ENCODE measurements around the gene CTTN.
"Not testable (repeated sequence)": the region's sequence is repeated elsewhere in the genome, so short reads cannot be mapped to it uniquely, and the experiment has no call there.

CTTN gene

DNA sequence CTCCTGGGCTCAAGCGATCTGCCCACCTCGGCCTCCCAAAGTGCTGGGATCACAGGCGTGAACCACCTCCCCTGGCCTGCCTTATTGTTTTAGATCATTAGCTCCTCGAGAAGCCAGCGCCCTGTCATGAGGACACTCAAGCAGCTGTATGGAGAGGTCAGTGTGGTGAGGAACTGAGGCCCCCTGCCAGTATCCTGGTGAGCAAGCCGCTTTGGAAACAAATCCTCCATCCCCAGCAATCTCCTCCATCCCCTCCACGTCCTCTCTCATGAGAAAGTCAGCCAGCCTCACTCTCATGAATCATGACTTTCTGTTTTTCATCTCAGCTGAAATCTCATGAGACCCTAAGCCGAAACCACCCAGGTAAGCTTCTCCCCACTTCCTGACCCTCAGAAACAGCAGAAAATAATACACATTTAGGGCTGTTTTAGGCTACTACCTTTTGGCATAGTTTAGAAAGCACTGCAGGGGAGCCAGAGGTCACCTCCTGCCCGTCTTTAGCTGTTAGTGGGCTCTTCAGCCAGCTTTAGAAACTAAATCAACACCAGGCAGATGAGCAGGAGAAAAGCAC, 56.0 kb downstream of the CTTN start:
- DNase-seq (ENCODE audit: low read depth in 1 of 2, low spot score in 1 of 2) = no peak

DNA sequence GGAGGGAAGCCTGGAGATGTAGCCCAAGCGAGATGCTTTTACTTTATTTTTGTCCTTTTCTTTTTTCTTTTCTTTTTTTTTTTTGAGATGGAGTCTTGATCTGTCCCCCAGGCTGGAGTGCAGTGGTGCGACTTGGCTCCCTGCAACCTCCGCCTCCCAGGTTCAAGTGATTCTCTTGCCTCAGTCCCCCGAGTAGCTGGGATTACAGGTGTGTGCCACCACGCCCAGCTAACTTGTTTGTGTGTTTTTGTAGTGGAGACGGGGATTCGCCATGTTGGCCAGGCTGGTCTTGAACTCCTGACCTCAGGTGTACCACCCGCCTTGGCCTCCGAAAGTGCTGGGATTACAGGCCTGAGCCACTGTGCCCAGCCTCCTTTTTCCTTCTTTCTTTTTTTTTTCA, 56.5 kb downstream of the CTTN start:
- DNase-seq (ENCODE audit: low read depth in 1 of 2, low spot score in 1 of 2) = not testable (repeated sequence)

DNA sequence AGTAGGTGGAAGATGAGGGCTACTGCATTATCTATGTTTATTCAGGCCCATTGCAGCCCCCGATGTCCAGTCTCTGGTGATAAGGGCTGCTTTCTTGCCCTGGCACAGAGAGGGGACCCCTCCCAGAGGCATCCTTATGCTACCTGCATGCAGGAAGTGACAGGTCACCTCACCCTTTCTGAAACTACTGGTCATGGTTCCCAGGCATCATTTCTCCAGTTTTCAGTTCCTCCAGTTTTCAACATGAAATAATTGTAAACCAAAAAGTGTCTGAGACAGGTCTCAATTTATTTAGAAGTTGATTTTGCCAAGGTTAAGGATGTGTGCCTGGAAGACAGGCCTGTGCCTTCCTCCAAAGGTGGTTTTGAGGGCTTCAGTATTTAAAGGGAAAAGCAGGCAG, 57.0 kb downstream of the CTTN start:
- DNase-seq (ENCODE audit: low read depth in 1 of 2, low spot score in 1 of 2) = no peak

DNA sequence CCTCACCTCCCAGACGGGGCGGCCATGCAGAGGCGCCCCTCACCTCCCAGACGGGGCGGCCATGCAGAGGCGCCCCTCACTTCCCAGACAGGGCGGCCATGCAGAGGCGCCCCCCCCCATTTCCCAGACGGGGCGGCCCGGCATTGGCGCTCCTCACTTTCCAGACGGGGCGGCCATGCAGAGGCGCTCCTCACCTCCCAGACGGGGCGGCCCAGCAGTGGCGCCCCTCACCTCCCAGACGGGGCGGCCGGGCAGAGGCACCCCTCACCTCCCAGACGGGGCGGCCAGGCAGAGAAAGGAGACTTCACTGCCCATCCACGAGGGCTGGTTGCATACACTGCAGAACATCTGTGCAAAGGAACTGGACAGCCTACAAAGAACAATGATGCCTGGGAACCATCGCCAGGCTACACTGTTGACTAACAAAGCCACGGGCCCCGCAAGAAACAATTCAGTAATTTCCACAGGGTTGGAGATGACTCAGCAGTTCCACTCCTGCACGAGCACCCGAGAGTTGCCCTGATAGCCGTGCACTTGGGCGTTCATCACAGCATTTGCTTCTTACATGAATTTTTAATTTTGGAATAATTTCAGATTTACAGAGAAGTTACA, 58.7 kb downstream of the CTTN start:
- DNase-seq (ENCODE audit: low read depth in 1 of 2, low spot score in 1 of 2) = no peak

DNA sequence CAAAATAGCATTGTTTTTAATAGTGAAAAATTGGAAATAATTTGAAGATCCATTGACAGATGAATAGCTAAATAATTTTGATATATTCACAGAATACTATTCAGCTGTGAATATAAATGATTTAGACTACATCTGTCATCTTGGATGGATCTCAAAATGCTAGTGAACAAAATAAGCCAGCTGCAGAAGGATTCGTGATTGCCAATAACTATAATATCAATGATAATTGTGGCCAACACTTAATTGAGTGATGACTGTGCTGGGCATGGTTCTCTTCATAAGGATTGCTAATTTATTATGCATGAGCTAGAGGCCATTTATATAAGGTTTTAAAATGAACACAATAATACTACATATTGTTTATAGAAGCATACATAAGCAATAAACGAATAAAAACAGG, 60.4 kb downstream of the CTTN start:
- DNase-seq (ENCODE audit: low read depth in 1 of 2, low spot score in 1 of 2) = no peak

DNA sequence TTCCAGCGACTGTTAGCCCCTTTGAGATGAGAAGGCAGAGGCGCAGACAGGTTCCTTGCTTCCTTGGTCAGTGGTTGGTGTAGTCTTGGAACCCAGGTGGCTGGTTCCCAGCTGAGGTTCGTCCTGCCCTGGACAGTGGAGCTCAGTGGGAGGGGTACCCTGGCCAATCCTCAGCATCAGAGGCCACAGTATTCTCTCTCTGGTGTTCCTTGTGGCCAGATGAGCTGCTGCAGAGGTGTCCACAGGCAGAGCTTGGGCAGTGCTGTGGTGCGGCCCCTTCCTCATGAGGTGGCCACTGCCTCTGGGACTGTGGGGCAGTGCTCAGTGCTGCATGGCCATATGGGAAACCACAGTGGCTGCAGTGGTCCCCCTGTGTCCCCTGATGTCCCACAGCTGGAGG, 61.8 kb downstream of the CTTN start:
- no peak for DNase-seq (ENCODE audit: low read depth in 1 of 2, low spot score in 1 of 2)

DNA sequence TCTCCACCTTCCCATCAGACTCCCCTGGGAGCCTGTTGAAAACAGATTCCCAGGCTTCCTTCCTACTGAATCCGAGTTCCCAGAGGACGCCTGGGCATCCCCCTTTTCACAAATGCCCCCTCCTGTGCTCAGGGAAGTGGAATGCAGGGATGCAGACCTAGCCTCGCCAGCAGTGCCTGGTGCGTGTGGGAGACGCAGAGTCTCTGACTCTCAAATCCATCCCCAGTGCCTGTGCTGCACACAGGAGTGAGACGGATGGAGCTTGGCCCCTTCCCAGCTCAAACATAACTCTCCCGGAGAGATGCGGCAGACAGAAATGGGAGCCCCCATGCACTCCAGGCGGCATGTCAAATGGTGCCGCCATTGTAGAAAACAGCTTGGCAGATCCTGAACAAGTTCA, 62.6 kb downstream of the CTTN start:
- no peak for DNase-seq (ENCODE audit: low read depth in 1 of 2, low spot score in 1 of 2)

DNA sequence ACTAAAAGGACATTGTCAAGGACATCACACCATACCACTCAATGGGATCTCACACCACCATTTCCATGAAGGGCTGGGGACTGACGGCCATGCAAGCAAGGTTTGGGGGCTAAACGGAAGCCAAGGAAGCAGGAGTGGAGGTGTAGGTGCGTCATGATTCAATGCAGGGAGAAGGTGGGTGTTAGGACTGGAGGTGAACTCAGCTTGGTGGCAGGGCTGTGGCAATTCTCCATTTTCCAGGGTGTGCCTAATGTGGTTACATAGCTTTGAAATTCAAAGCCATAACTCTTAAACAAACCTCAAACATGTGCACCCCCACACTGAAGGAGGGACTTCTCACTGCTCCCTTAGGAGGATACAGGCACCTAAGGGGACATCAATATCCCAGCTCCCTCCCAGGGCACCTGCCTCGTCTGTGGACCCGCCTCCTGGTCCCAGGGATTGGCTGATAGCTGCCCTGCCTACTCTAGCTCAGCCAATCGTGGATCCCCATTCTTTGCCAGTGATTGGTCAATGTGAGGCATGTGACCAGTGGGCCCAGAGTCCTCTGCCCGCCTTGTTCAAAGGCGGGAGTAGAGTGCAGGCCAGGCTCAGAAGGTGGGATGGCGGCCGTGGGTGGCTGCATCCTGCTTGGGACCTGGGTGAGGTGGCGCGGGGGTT, 64.6 kb downstream of the CTTN start:
- no peak for DNase-seq (ENCODE audit: low read depth in 1 of 2, low spot score in 1 of 2)

DNA sequence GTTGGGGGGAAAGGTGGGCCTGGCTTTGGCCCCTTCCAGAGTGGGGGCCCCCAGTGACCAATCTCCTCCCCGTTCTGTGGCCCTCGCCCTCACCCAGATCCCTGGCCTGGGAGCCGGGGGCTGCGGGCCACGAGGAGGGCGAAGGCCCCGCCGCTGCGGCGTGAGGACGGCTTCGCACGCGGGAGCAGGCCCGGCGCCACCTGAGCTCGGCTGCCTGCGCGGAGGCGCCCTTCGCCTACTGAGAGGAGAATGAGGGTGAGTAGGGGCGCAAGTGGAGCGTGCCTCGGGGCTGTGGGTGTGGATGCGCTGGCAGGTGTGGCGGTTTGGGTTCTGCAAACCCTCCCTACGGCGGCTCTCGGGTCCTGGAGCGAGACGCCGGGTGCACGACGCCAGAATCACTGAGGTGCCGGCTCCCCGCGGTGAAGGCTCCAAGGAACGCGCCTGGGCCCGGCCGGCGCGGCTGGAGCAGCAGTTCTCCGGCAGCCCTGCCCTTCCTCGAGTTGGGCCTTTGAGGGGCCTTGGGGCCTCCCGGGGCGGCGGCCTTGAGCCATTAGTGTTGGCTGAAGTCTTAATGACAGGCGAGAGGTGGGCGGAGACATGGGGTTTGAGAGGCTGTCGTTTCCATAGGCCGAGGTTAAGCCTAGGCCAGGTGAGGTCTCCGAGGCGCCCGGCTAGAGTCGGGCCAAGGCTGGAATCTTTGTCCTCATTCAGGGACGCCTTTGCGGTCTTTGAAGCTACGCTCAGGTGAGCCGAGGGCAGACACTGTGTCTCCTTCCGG, 65.3 kb downstream of the CTTN start:
- no peak for DNase-seq (ENCODE audit: low read depth in 1 of 2, low spot score in 1 of 2)

DNA sequence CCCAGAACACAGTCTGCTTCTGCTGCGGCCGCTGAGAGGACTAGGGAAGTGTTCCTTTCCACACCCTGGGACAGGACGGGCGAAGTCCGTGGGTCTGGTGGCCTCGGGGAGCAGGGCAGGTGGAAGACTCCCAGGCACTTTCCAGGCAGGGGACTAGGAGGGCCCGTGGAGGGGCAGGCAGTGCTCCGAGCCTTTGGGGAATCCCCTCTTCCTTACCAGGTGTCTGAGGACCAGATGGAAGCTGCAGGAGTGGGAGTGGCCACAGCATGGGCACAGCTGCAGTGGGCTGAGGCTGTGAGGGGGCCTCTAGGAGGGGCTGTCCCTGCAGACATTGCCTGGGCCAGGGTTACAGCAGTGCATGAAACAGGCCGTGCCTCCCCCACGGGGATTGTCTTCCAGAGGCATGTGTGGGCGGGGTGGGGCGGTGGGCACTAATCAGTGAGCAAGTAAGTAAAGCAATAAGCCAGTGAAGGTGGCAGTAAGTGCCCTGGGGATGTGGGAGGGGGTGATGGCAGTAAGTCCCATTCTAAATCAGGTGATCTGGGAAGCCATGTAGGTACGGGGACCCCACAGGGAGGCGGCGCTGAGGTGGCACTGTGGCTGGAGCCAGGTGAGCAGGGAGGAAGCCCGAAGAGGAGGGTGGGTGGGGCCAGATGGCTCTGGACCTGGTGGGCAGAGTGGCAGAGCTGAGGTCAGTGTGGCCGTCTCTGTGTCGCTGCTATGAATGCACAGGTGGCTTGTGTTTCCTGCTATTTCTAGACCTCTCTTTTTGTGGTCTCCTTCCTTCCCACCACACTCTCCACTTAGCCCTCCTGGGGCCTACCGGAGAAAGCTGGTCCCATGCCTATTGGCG, 66.4 kb downstream of the CTTN start:
- no peak for DNase-seq (ENCODE audit: low read depth in 1 of 2, low spot score in 1 of 2)

DNA sequence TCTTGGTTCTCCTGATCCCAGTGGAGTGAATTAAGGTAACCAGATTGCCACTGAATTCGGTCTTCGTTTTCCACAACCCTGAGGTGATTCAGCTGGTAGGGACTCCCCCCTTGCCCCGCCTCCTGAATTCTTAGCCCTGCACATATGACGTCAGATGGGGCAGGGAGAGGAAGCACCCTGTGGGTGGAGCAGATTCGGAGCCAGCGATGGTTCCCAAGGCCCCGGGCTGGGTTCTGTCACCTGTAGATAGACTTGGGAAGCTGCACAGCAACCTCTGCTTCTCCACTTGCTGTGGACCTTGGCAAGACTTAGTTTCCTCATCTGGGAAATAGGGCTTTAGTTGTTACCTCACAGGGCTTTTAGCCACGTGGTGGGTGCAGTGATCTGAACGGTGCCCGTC, 67.8 kb downstream of the CTTN start:
- DNase-seq (ENCODE audit: low read depth in 1 of 2, low spot score in 1 of 2) = no peak

DNA sequence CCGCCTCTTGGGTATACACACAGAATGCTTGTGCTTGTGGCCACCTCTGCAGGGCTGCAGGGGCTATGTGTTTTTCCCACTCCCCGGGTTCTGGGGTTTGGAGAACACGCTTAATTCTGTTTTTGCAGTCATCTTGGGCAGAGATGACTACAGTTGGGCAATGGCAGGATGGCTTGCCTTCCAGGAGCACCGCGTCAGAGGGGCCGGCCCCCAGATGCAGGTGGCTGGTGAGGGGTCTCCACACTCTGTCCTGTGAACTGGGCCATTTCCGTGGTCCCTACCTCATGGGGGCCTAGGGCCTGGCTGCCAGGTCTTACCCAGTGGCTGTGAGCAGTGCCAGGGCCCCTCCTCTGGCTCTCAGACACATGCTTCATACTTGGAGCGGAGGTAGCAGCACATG, 68.3 kb downstream of the CTTN start:
- no peak for DNase-seq (ENCODE audit: low read depth in 1 of 2, low spot score in 1 of 2)

DNA sequence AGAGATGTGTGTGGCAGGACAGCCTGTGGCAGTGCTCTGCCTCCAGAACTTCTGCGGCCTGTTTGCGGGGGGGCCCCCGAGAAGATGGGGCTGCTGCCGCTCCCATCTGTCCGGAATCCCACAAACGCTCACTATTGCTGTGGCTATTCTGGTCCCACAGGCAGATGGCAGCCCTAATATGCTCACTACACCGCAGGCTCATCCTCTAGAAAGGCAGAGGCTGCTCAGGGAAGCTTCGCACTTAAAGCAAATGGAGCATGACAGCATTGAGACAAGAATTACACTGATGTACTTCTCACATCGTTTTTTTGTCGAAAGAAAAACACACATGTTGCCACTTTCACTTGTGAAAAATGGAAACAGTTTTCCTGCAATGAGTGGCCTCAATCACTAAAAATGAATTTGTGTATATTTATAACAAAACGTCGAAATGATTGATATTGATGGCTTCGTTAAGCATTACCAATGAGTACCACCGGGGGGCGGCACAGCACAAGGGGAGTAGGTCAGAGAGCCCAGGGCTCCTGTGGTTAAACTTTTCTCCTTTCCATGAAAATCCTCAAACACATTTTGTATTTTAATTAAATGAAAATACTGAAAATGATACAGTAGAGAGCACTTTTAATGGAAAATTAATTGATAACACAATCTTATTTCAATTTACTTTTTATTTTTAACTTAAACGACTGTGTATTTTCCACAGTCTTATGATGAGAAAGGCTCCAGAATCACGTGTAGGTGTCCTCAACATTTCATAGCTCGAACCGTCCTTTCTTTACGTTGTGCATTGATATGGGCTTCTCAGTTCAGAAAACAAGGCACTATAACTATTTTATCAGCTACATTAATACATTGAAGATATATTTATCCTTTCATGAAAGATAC, 69.1 kb downstream of the CTTN start:
- DNase-seq (ENCODE audit: low read depth in 1 of 2, low spot score in 1 of 2) = no peak

DNA sequence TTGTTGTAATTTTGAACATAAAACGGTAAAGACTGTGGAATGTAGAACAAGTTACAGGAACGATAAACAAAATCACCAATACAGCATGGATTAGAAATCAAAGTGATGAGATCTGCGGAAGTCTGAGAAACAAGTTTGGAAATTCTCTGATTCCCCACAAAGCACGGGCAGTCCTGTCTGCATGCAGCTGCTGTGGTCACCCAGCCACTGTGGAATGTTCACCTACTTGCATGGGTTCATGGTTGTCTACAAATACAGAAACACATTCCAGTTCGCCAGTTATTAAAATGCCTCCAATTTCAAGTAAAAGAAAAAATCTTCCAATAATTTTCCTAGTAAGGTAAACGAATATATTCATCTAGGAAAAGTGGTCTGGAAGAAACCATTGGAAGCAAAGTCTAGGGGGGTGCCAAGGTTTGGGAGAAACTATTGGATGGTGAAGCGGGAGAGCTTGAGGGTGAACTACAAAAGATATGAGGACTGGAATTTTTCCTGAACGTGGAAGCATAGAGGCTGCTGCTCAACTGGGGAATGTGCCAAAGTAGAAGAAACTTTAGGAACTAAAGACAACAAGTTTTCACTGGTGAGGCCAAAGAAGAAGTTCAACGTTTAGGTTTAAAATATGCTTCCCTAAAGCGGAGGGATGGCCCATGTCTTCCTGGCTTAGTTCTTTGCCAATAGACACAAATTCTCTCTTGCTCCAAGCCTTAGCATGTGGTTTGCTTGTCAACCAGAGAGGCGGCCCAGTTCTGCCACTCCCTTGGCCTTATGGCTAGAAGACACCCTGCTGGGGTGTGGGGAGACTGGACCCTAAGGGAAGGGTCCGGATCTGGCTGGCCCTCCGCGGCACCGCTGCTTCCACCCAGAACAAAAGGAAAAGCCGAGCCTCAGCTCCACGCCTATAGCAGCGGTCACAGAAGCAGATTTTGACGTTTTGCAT, 70.2 kb downstream of the CTTN start:
- no peak for DNase-seq (ENCODE audit: low read depth in 1 of 2, low spot score in 1 of 2)

DNA sequence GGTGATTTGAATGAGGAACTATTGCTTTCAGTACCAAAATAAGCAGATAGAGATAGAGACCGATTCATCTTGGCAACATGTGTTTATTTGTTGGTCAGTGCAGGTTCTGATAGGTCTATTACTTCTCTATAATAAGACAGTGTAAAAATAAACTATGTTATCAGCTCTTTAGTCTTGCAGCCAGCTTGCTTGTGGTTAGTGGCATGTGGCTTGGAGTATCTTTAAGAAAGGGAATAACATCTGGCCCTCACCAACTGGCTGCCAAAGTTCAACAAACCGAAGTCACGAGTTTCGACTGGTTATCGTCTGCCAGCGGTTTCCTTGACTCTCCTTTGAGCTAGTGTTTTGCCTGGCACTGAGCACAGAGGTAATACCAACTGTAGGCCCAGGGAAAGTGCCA, 71.8 kb downstream of the CTTN start:
- no peak for DNase-seq (ENCODE audit: low read depth in 1 of 2, low spot score in 1 of 2)

DNA sequence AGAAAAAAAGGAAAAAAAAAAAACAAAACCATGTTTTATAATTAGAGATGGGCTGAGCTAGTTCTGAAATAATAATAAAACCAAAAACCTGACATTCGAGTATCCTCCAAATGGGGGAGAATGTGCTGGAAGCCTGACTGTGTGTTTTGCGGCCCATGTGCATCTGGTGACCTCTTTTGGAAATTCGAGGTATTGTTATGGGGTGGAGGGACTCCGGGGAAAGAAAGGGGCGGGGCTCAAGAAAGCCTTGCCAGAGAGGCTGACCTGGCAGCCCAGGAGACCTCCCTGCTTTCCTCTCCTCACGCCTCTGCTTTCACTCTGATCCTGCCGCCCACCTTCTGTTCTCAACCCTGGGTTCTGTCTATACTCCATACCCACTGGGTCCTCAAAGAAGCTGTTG, 72.9 kb downstream of the CTTN start:
- no peak for DNase-seq (ENCODE audit: low read depth in 1 of 2, low spot score in 1 of 2)

DNA sequence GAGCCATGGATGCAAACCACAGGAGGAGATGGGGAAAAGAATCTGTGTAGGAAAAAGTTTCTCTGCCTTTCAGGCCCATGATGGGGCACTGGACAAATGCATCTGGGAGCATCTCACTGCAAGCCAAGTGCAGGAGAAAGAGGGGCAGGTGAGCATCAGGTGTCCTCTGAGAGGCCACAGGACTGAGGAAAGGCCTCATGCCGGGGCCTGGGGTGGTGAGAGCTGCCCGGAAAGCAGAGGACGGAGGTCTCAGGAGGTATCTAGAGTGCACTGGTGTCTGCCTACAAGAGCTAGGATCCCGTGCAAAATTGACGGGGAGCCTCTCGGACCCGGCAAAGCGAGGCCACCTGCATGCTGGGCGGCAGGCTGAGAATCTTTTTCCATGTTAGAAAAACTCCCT, 73.9 kb downstream of the CTTN start:
- DNase-seq (ENCODE audit: low read depth in 1 of 2, low spot score in 1 of 2) = no peak

DNA sequence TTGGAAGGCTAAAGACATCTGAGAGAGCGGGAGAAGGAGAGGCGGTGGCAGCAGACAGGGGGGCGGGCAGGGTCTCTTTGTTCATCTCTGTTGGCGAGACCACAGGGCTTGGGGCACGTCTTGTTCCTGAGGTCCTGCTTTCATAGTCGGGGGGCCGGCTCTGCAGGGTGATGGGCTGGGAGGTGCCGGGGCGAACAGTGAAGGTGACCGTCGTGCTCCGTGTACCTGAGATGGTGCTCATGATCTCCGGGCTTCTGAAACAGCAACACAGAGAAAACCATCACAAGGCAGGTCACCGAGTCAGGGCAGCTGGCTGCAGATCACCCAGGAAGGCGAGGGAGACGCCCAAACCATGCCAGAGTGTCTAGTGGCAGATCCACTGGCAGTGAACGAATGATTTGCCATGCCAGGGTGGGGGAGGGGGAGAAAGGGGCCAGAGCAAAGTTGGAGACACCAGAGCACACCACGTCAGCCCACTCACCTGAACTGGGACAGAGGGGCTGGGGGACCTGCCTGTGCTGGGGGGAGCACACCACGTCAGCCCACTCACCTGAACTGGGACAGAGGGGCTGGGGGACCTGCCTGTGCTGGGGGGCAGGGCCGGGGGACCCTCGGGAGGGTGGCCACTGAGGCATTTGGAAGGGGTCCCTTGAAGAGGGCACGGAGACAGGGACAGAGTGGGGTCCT, 75.0 kb downstream of the CTTN start:
- DNase-seq (ENCODE audit: low read depth in 1 of 2, low spot score in 1 of 2) = no peak
